K562 (cell line): ENCODE data around the gene PNPLA8. TPM values are rescaled to one million over a fixed set of nuclear protein-coding genes. Genes with fewer than 3 reads are reported as not detected.

ENCODE experiments used
- ADNP ChIP-seq: fragments of 200-800 bp; sonication (Bioruptor generic); IDR thresholded peaks from 2 replicates; pipeline ENCODE4 v1.6.1; 2016; ENCODE audit warnings: missing genetic modification characterization, missing compliant biosample characterization
- ATF7 ChIP-seq: fragments of 450-650 bp; IDR thresholded peaks from 2 replicates; pipeline ENCODE4 v1.7.1; 2014; ENCODE audit warnings: mild to moderate bottlenecking, moderate library complexity
- BACH1 ChIP-seq: fragments of 200-800 bp; sonication (Bioruptor generic); IDR thresholded peaks from 2 replicates; pipeline ENCODE4 v1.6.1; 2016; ENCODE audit warnings: missing genetic modification characterization, missing compliant biosample characterization
- FOXJ3 ChIP-seq: sonication (generic); formaldehyde crosslinking; IDR thresholded peaks from 2 replicates; pipeline ENCODE4 v1.4.0; 2020; ENCODE audit warnings: mild to moderate bottlenecking, missing genetic modification reagents
- FOXK1 ChIP-seq: sonication (generic); formaldehyde crosslinking; IDR thresholded peaks from 2 replicates; pipeline ENCODE4 v1.8.0; 2022; ENCODE audit warnings: missing genetic modification reagents, mild to moderate bottlenecking, borderline replicate concordance
- HDAC8 ChIP-seq: fragments of 450-650 bp; IDR thresholded peaks from 2 replicates; pipeline ENCODE4 v1.6.1; 2016; ENCODE audit warnings: mild to moderate bottlenecking, missing genetic modification characterization, moderate library complexity, missing compliant biosample characterization
- HMG20A ChIP-seq: fragments of 450-650 bp; formaldehyde crosslinking; conservative IDR thresholded peaks from 2 replicates; pipeline ENCODE4 v1.4.0; 2020; ENCODE audit warnings: mild to moderate bottlenecking, mixed read lengths
- JUND ChIP-seq, 2 experiments: IDR thresholded peaks; 2 replicates in 1 of 2; 3 replicates in 1 of 2; pipeline ENCODE4 v1.6.1; 2011; ENCODE audit warnings: borderline replicate concordance in 2 of 2, low read depth in 2 of 2, low read length in 2 of 2, improper control_type of control experiment in 1 of 2, missing biosample characterization in 1 of 2, missing genetic modification characterization in 1 of 2, missing genetic modification reagents in 1 of 2
- SOX6 ChIP-seq: fragments of 450-650 bp; IDR thresholded peaks from 2 replicates; pipeline ENCODE4 v1.6.1; 2014; ENCODE audit warnings: mild to moderate bottlenecking
- U2AF2 ChIP-seq: fragments of 200-400 bp; formaldehyde crosslinking; optimal IDR thresholded peaks from 2 replicates; pipeline ENCODE3; 2017; ENCODE audit warnings: low read depth, mild to moderate bottlenecking, low read length
- ZNF140 ChIP-seq: fragments of 250-450 bp; sonication (Bioruptor Pico); IDR thresholded peaks from 2 replicates; pipeline ENCODE4 v1.8.0; 2021; ENCODE audit warnings: moderate library complexity, mild to moderate bottlenecking, inconsistent platforms
- ZNF3 ChIP-seq: fragments of 250-450 bp; sonication (Bioruptor Pico); IDR thresholded peaks from 2 replicates; pipeline ENCODE4 v1.5.0; 2021; ENCODE audit warnings: mild to moderate bottlenecking, moderate library complexity
- polyA plus RNA-seq, 8 experiments: library from polyadenylated mRNA; depleted of rRNA in 4 of 8; stranded (reverse) in 5 of 8; unstranded in 3 of 8; fragments of >200 nt; fragmentation: Nextera tagmentation in 2 of 8; fragmentation: Illumina TruSeq in 1 of 8; extraction: Ambion mirVana in 2 of 8; extraction: Trizol in 1 of 8; gene quantifications; 2 replicates each; pipeline versions ENCODE4 v1.2.1 to v1.2.3, GENCODE V29; 2011 to 2014; ENCODE audit warnings: inconsistent platforms in 1 of 8, missing spikeins in 1 of 8
- total RNA-seq, 7 experiments: library from RNA; depleted of rRNA in 6 of 7; stranded (reverse); fragments of >200 nt in 6 of 7; fragmentation: Illumina TruSeq in 2 of 7; extraction: Trizol in 2 of 7; gene quantifications; 2 replicates each; pipeline versions ENCODE4 v1.2.1 to v1.2.3, GENCODE V29; 2011 to 2021; ENCODE audit warnings: low replicate concordance in 1 of 7
- TF ChIP-seq, protein P1 (sequence below), 2 experiments: IDR thresholded peaks; 2 replicates each; pipeline ENCODE4 v1.6.1; 2011; ENCODE audit warnings: borderline replicate concordance in 1 of 2, control low read depth in 1 of 2, low read depth in 1 of 2, low read length in 1 of 2, mild to moderate bottlenecking in 1 of 2, mixed read lengths in 1 of 2, moderate library complexity in 1 of 2; ENCODE audit not compliant: insufficient read depth in 1 of 2, insufficient read length in 1 of 2, poor library complexity in 1 of 2, severe bottlenecking in 1 of 2; ENCODE audit errors: extremely low read depth in 1 of 2
- TF ChIP-seq, protein P2 (sequence below): fragments of 450-650 bp; formaldehyde crosslinking; IDR thresholded peaks from 2 replicates; pipeline ENCODE4 v1.4.0; 2020; ENCODE audit warnings: mild to moderate bottlenecking, moderate library complexity
- TF ChIP-seq, protein P3 (sequence below): fragments of 250-450 bp; sonication (Bioruptor Pico); IDR thresholded peaks from 2 replicates; pipeline ENCODE4 v1.5.0; 2020; ENCODE audit warnings: mild to moderate bottlenecking
- TF ChIP-seq, protein P4 (sequence below), 3 experiments: IDR thresholded peaks in 2 of 3; conservative IDR thresholded peaks in 1 of 3; 2 replicates each; pipeline ENCODE4 v1.5.1; 2011 to 2012; ENCODE audit warnings: low read length in 3 of 3, mild to moderate bottlenecking in 3 of 3, control low read depth in 2 of 3, improper control_type of control experiment in 1 of 3, inconsistent platforms in 1 of 3, low read depth in 1 of 3, mixed read lengths in 1 of 3, moderate library complexity in 1 of 3; ENCODE audit not compliant: insufficient read depth in 2 of 3

The PNPLA8 gene
- total and polyA plus RNA-seq, 9 of the 15 experiments (the other 6 are each of a cell fraction or from before 2014, with no cell fraction given) = 12.8 to 27.6 (median 16.3) TPM

DNA sequence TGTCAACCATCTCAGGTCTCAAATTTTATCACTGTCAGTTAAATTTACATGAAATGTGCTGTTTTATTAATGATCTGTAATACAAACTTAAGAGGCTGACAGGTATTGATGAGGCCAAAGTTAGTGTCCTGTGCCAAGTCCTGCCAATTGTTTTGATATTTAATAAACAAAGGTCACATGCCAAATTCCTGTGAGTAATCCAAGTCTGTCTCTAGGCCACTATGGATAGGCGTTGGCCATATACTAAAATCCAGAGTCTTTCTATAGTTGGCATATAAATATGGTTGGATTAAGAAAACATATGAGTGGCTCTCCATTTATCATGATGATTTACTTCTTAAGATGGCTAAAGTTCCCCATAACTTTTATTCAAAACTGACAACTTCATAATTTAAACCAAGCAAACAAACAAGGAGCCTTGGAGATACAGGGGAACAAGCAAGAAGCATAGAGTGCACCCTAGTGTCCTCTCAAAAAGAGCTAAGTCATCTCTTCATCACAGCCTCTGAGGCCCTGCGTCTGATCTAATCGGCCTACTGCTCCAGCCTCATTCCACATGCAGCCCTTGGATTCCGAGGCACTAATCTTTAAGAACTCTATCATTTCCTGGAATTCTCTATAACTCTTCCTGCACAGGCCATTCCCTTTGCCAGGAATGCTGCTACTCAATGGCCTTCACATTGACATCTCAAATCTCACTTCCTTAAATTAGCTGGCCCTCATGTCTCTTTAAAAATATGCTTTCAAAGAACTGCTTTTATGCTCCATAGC lies 37.0 kb downstream of the PNPLA8 start (continued):
- TF ChIP-seq, protein P1, sequence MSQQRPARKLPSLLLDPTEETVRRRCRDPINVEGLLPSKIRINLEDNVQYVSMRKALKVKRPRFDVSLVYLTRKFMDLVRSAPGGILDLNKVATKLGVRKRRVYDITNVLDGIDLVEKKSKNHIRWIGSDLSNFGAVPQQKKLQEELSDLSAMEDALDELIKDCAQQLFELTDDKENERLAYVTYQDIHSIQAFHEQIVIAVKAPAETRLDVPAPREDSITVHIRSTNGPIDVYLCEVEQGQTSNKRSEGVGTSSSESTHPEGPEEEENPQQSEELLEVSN (IDR thresholded peaks at IDR 0.05; ENCODE audit: borderline replicate concordance in 1 of 2, extremely low read depth in 1 of 2, insufficient read depth in 1 of 2, insufficient read length in 1 of 2, low read depth in 1 of 2, low read length in 1 of 2, poor library complexity in 1 of 2, severe bottlenecking in 1 of 2) = peak in 1 of 2 experiments; percentile 35
- TF ChIP-seq HDAC8 = no peak
- peak; percentile 19; the same call in 1 of the 2 replicates for TF ChIP-seq ATF7
- TF ChIP-seq, protein P2, sequence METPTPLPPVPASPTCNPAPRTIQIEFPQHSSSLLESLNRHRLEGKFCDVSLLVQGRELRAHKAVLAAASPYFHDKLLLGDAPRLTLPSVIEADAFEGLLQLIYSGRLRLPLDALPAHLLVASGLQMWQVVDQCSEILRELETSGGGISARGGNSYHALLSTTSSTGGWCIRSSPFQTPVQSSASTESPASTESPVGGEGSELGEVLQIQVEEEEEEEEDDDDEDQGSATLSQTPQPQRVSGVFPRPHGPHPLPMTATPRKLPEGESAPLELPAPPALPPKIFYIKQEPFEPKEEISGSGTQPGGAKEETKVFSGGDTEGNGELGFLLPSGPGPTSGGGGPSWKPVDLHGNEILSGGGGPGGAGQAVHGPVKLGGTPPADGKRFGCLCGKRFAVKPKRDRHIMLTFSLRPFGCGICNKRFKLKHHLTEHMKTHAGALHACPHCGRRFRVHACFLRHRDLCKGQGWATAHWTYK = no peak
- peak; percentile 80 for TF ChIP-seq BACH1 (tag)
- TF ChIP-seq SOX6 = peak; percentile 27; the same call in 1 of the 2 replicates
- no peak for TF ChIP-seq FOXJ3 (CRISPR knock-in tag)
- peak; percentile 48; the same call in 1 of the 2 replicates for TF ChIP-seq JUND (IDR thresholded peaks at IDR 0.05; ENCODE audit: borderline replicate concordance, low read depth, low read length)
- peak; percentile 64; the same call in 1 of the 3 replicates for TF ChIP-seq JUND (tag; IDR thresholded peaks at IDR 0.05; ENCODE audit: borderline replicate concordance, low read depth, low read length)
- TF ChIP-seq FOXK1 = no peak
- TF ChIP-seq U2AF2 = no peak
- TF ChIP-seq, protein P3, sequence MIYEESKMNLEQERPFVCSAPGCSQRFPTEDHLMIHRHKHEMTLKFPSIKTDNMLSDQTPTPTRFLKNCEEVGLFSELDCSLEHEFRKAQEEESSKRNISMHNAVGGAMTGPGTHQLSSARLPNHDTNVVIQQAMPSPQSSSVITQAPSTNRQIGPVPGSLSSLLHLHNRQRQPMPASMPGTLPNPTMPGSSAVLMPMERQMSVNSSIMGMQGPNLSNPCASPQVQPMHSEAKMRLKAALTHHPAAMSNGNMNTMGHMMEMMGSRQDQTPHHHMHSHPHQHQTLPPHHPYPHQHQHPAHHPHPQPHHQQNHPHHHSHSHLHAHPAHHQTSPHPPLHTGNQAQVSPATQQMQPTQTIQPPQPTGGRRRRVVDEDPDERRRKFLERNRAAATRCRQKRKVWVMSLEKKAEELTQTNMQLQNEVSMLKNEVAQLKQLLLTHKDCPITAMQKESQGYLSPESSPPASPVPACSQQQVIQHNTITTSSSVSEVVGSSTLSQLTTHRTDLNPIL (CRISPR knock-in tag) = no peak
- TF ChIP-seq ADNP (tag) = no peak
- TF ChIP-seq, protein P4, sequence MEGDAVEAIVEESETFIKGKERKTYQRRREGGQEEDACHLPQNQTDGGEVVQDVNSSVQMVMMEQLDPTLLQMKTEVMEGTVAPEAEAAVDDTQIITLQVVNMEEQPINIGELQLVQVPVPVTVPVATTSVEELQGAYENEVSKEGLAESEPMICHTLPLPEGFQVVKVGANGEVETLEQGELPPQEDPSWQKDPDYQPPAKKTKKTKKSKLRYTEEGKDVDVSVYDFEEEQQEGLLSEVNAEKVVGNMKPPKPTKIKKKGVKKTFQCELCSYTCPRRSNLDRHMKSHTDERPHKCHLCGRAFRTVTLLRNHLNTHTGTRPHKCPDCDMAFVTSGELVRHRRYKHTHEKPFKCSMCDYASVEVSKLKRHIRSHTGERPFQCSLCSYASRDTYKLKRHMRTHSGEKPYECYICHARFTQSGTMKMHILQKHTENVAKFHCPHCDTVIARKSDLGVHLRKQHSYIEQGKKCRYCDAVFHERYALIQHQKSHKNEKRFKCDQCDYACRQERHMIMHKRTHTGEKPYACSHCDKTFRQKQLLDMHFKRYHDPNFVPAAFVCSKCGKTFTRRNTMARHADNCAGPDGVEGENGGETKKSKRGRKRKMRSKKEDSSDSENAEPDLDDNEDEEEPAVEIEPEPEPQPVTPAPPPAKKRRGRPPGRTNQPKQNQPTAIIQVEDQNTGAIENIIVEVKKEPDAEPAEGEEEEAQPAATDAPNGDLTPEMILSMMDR (IDR thresholded peaks at IDR 0.05 in 2 of 3, conservative IDR thresholded peaks at IDR 0.05 in 1 of 3; ENCODE audit: insufficient read depth in 2 of 3, low read depth in 1 of 3, low read length in 3 of 3) = peak in 2 of 3 experiments; percentile 24 to 56; a peak in 2 of 6 replicates
- no peak for TF ChIP-seq HMG20A (CRISPR knock-in tag)
- TF ChIP-seq ZNF140 (CRISPR knock-in tag) = no peak
- TF ChIP-seq ZNF3 (CRISPR knock-in tag) = no peak
